Gastroesophageal sphincter (tissue), 4 donors: ENCODE results near the gene MYO7A. TPM values are rescaled to one million over a fixed set of nuclear protein-coding genes. Genes with fewer than 3 reads are reported as not detected.
A peak's percentile ranks its signal among the peaks of the same experiment; 100 is the strongest.

ENCODE experiments used
- ATAC-seq: fragments of 150-250 bp; one replicate; pipeline ENCODE4 v1.9.1; 2016; ENCODE audit warnings: mild to moderate bottlenecking, moderate library complexity
- H3K27ac ChIP-seq, 4 donors: fragments of 200-600 bp; sonication (generic) in 3 of 4; 1 replicate in 3 of 4; 2 replicates in 1 of 4; pipeline ENCODE4 v1.5.1; 2016 to 2019
- H3K27me3 ChIP-seq: fragments of 200-600 bp; sonication (generic); one replicate; pipeline ENCODE4 v1.5.1; 2019
- H3K36me3 ChIP-seq, 2 donors: fragments of 200-600 bp; sonication (generic); one replicate each; pipeline ENCODE4 v1.5.1; 2019; ENCODE audit warnings: control low read depth in 1 of 2
- H3K4me1 ChIP-seq, 3 donors: fragments of 200-600 bp; sonication (generic); 1 replicate in 2 of 3; 2 replicates in 1 of 3; pipeline ENCODE4 v1.5.1; 2016 to 2019; ENCODE audit warnings: control low read depth in 2 of 3
- H3K4me3 ChIP-seq, 2 donors: fragments of 200-600 bp; sonication (generic); one replicate each; pipeline ENCODE4 v1.5.1; 2019; ENCODE audit warnings: mild to moderate bottlenecking in 1 of 2, moderate library complexity in 1 of 2
- H3K9me3 ChIP-seq, 3 donors: fragments of 200-600 bp; sonication (generic); one replicate each; pipeline ENCODE4 v1.5.1; 2017 to 2019; ENCODE audit warnings: control low read depth in 2 of 3
- CTCF ChIP-seq, 4 experiments: fragments of 200-600 bp in 2 of 4; fragments of 450-650 bp in 2 of 4; sonication (generic) in 1 of 4; IDR thresholded peaks; one replicate each; pipeline ENCODE4 v1.5.1; 2017 to 2019; ENCODE audit warnings: antibody characterized with exemption in 4 of 4, mild to moderate bottlenecking in 2 of 4, moderate library complexity in 2 of 4
- EP300 ChIP-seq: sonication (generic); formaldehyde crosslinking; IDR thresholded peaks from one replicate; pipeline ENCODE4 v1.6.1; 2017; ENCODE audit warnings: antibody characterized with exemption, mild to moderate bottlenecking
- POLR2A ChIP-seq, 2 donors: fragments of 450-650 bp; IDR thresholded peaks; one replicate each; pipeline ENCODE4 v1.6.1; 2017; ENCODE audit warnings: antibody characterized with exemption in 2 of 2, mild to moderate bottlenecking in 2 of 2, moderate library complexity in 1 of 2
- POLR2AphosphoS5 ChIP-seq: sonication (generic); formaldehyde crosslinking; IDR thresholded peaks from one replicate; pipeline ENCODE4 v1.6.1; 2017; ENCODE audit warnings: antibody characterized with exemption
- WGBS, 2 donors: methylation state at CpG; one replicate each; pipeline ENCODE4 v1.1.5; 2018; ENCODE audit warnings: low coverage in 1 of 2; 5-methylcytosine and 5-hydroxymethylcytosine counted together
- total RNA-seq, 4 donors: library from RNA; depleted of rRNA; stranded (reverse); fragments of >200 nt; gene quantifications; one replicate each; pipeline ENCODE4 v1.1.0, GENCODE V29; 2016

The MYO7A gene
- 10 to 100 TPM in 2 of 4 donors, 1 to 10 TPM in 2; 4.0 to 11.8 (median 8.7) TPM for total RNA-seq

- peaks cover 14% of the 10 kb centered on the region for H3K27me3 ChIP-seq
- peaks cover 0 to 46% (median 8%) of the 10 kb centered on the region in 3 donors for H3K4me1 ChIP-seq
- TF ChIP-seq CTCF (IDR thresholded peaks at IDR 0.05): no peak
- no peak for TF ChIP-seq POLR2A (IDR thresholded peaks at IDR 0.05)
- no peak for TF ChIP-seq POLR2AphosphoS5
- no peak for TF ChIP-seq EP300
- H3K4me3 ChIP-seq: peak within 1 kb of the TSS; percentile 9 to 51
- H3K36me3 ChIP-seq: peaks cover 0 to 9% of the 10 kb centered on the region in 2 donors
- 21 to 38% methylated on average over 4 to 13 of the region's 20 CpGs for WGBS, 2 donors
- ATAC-seq: no peak
- H3K9me3 ChIP-seq: no peaks in the 10 kb centered on the region
- peak within 1 kb of the TSS in 1 of 4 donors; percentile 2 for H3K27ac ChIP-seq
Measured at GRCh38 chr11:77127920-77128691, at the start of gene MYO7A. Gene MYO7A (plus strand): TSS chr11:77128246. CDS start chr11:77130635, 2,389 bp downstream.

GRCh38 chr11:77079666-77080065, 48.4 kb upstream of the MYO7A start:
- no peak for ATAC-seq
- H3K4me1 ChIP-seq: peaks cover 0 to 46% (median 23%) of the 10 kb centered on the region in 3 donors
- TF ChIP-seq POLR2A (IDR thresholded peaks at IDR 0.05) (no peak), CTCF (IDR thresholded peaks at IDR 0.05) (no peak), POLR2AphosphoS5 (no peak), EP300 (no peak)
- peaks cover 0 to 3% of the 10 kb centered on the region in 2 donors for H3K36me3 ChIP-seq
- H3K4me3 ChIP-seq: no peak overlapping the region
- no peaks in the 10 kb centered on the region for H3K27me3 ChIP-seq
- H3K9me3 ChIP-seq: no peaks in the 10 kb centered on the region
- H3K27ac ChIP-seq: no peak overlapping the region
- WGBS, 2 donors: 100% methylated on average over 1 to 2 of the region's 2 CpGs

GRCh38 chr11:77080643-77081210, 47.3 kb upstream of the MYO7A start:
- TF ChIP-seq POLR2A (IDR thresholded peaks at IDR 0.05): no peak
- TF ChIP-seq EP300: no peak
- TF ChIP-seq CTCF (IDR thresholded peaks at IDR 0.05): no peak
- TF ChIP-seq POLR2AphosphoS5: no peak
- H3K27ac ChIP-seq: no peak overlapping the region
- H3K4me3 ChIP-seq: no peak overlapping the region
- peaks cover 0 to 14% of the 10 kb centered on the region in 2 donors for H3K36me3 ChIP-seq
- WGBS, 2 donors: no CpG with 5 or more reads among the region's 2 CpGs
- H3K27me3 ChIP-seq: no peaks in the 10 kb centered on the region
- ATAC-seq: no peak
- no peaks in the 10 kb centered on the region for H3K9me3 ChIP-seq
- H3K4me1 ChIP-seq: peaks cover 0 to 38% (median 18%) of the 10 kb centered on the region in 3 donors

GRCh38 chr11:77081381-77081851, 46.6 kb upstream of the MYO7A start:
- H3K27ac ChIP-seq: peak overlapping the region in 1 of 4 donors; percentile 77
- H3K9me3 ChIP-seq: no peaks in the 10 kb centered on the region
- ATAC-seq: no peak
- no peak for TF ChIP-seq EP300
- no peak for TF ChIP-seq POLR2AphosphoS5
- no peak for TF ChIP-seq CTCF (IDR thresholded peaks at IDR 0.05)
- no peak for TF ChIP-seq POLR2A (IDR thresholded peaks at IDR 0.05)
- no peaks in the 10 kb centered on the region for H3K27me3 ChIP-seq
- peaks cover 0 to 44% (median 18%) of the 10 kb centered on the region in 3 donors for H3K4me1 ChIP-seq
- WGBS, 2 donors: 20 to 100% methylated on average over 1 of the region's 9 CpGs
- peaks cover 0 to 17% of the 10 kb centered on the region in 2 donors for H3K36me3 ChIP-seq
- no peak overlapping the region for H3K4me3 ChIP-seq
